ENCODE measurements around the gene HDAC9.

DNA sequence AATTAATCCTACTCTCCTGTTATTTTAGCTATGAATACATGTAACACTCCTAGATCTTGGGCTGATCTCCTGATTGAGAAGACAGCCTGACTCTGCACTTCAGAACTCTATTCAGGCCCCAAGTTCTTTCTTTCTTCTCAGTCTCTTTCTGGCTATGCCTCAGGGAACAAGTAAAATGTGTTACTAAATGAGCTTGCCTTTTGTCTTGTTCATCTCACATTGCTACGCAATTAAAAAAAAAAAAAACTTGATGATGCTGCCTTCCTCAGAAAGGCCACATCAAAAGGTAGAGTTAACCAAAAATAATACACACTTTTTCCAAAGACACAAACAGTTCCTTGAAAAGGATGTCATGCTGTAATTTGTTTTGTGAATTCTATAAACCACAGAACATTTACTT lies 363.8 kb downstream of the HDAC9 start:
- TF ChIP-seq, protein P1, sequence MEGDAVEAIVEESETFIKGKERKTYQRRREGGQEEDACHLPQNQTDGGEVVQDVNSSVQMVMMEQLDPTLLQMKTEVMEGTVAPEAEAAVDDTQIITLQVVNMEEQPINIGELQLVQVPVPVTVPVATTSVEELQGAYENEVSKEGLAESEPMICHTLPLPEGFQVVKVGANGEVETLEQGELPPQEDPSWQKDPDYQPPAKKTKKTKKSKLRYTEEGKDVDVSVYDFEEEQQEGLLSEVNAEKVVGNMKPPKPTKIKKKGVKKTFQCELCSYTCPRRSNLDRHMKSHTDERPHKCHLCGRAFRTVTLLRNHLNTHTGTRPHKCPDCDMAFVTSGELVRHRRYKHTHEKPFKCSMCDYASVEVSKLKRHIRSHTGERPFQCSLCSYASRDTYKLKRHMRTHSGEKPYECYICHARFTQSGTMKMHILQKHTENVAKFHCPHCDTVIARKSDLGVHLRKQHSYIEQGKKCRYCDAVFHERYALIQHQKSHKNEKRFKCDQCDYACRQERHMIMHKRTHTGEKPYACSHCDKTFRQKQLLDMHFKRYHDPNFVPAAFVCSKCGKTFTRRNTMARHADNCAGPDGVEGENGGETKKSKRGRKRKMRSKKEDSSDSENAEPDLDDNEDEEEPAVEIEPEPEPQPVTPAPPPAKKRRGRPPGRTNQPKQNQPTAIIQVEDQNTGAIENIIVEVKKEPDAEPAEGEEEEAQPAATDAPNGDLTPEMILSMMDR (IDR thresholded peaks at IDR 0.05): no peak
- no peak for TF ChIP-seq EZH2phosphoT487 (IDR thresholded peaks at IDR 0.05)
